Measurements from ENCODE around the gene RAP1GDS1.

DNA sequence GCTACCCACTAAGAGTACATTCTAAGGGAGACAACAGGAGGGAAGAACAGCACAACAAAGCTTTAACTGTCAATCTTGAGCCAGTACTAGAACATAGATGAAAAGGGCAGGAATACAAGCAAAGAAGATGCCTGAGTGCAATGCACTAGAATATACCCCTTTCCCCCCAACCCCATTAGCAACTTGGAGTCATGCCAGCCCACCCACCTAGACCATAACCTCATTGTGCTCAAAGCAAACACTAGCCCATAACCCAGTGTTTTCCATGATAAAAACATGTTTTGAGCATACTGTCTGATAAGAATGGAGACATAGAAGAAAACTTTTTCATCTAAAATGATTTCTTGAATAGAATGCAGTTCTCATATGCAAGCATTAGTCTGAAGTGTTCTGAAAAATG is 183.2 kb downstream of the RAP1GDS1 start:
- TF ChIP-seq, protein P1, sequence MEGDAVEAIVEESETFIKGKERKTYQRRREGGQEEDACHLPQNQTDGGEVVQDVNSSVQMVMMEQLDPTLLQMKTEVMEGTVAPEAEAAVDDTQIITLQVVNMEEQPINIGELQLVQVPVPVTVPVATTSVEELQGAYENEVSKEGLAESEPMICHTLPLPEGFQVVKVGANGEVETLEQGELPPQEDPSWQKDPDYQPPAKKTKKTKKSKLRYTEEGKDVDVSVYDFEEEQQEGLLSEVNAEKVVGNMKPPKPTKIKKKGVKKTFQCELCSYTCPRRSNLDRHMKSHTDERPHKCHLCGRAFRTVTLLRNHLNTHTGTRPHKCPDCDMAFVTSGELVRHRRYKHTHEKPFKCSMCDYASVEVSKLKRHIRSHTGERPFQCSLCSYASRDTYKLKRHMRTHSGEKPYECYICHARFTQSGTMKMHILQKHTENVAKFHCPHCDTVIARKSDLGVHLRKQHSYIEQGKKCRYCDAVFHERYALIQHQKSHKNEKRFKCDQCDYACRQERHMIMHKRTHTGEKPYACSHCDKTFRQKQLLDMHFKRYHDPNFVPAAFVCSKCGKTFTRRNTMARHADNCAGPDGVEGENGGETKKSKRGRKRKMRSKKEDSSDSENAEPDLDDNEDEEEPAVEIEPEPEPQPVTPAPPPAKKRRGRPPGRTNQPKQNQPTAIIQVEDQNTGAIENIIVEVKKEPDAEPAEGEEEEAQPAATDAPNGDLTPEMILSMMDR (IDR thresholded peaks at IDR 0.05 in 4 of 5, conservative IDR thresholded peaks at IDR 0.05 in 1 of 5), result no peak
- TF ChIP-seq POLR2A (IDR thresholded peaks at IDR 0.05), result no peak
